ENCODE results near the gene ISCU. TPM values are rescaled to one million over a fixed set of nuclear protein-coding genes. Genes with fewer than 3 reads are reported as not detected.

Gene ISCU
- total RNA-seq, 4 donors from 2014 or later: 105 to 148 (median 134) TPM

- Histone ChIP-seq H3K4me1 (peaks cover 14% of the 10 kb centered on the region), H3K4me3 (no peak overlapping the region), H3K27ac (no peak overlapping the region), H3K9me3 (no peaks in the 10 kb centered on the region), H3K36me3 (no peaks in the 10 kb centered on the region), H3K27me3 (no peaks in the 10 kb centered on the region)
- no peak for TF ChIP-seq POLR2A (IDR thresholded peaks at IDR 0.05)
- no peak for TF ChIP-seq EP300 (IDR thresholded peaks at IDR 0.05)
- no peak for TF ChIP-seq CTCF (IDR thresholded peaks at IDR 0.05)
- TF ChIP-seq POLR2AphosphoS5 (IDR thresholded peaks at IDR 0.05): no peak
- WGBS: 80% methylated on average over 3 of the region's 4 CpGs
- DNase-seq (ENCODE audit: low spot score in 2 of 2): no peak
Measured at GRCh38 chr12:108614041-108614440, 51.6 kb downstream of the ISCU start.

GRCh38 chr12:108614639-108615038 is 52.2 kb downstream of the ISCU start:
- Histone ChIP-seq H3K27me3 (no peaks in the 10 kb centered on the region), H3K9me3 (no peaks in the 10 kb centered on the region), H3K27ac (no peak overlapping the region), H3K36me3 (no peaks in the 10 kb centered on the region), H3K4me1 (peaks cover 12% of the 10 kb centered on the region), H3K4me3 (no peak overlapping the region)
- 92% methylated on average over 6 of the region's 6 CpGs for WGBS
- no peak for TF ChIP-seq CTCF (IDR thresholded peaks at IDR 0.05)
- no peak for TF ChIP-seq EP300 (IDR thresholded peaks at IDR 0.05)
- no peak for TF ChIP-seq POLR2AphosphoS5 (IDR thresholded peaks at IDR 0.05)
- no peak for TF ChIP-seq POLR2A (IDR thresholded peaks at IDR 0.05)
- no peak for DNase-seq (ENCODE audit: low spot score in 2 of 2)

- H3K36me3 ChIP-seq: no peaks in the 10 kb centered on the region
- TF ChIP-seq CTCF (IDR thresholded peaks at IDR 0.05) (no peak), POLR2AphosphoS5 (IDR thresholded peaks at IDR 0.05) (no peak), EP300 (IDR thresholded peaks at IDR 0.05) (no peak)
- no peaks in the 10 kb centered on the region for H3K9me3 ChIP-seq
- H3K27me3 ChIP-seq: no peaks in the 10 kb centered on the region
- H3K27ac ChIP-seq: no peak overlapping the region
- WGBS: 94% methylated on average over 1 of the region's 1 CpG
- no peak for DNase-seq (ENCODE audit: low spot score in 2 of 2)
- H3K4me3 ChIP-seq: no peak overlapping the region
- H3K4me1 ChIP-seq: peaks cover 12% of the 10 kb centered on the region
Measured at GRCh38 chr12:108615918-108616317, 53.5 kb downstream of the ISCU start.

GRCh38 chr12:108616359-108616758 is 54.0 kb downstream of the ISCU start:
- H3K27me3 ChIP-seq: no peaks in the 10 kb centered on the region
- no peak overlapping the region for H3K27ac ChIP-seq
- 97% methylated on average over 2 of the region's 2 CpGs for WGBS
- no peaks in the 10 kb centered on the region for H3K36me3 ChIP-seq
- peaks cover 12% of the 10 kb centered on the region for H3K4me1 ChIP-seq
- DNase-seq (ENCODE audit: low spot score in 2 of 2): no peak
- H3K9me3 ChIP-seq: no peaks in the 10 kb centered on the region
- no peak for TF ChIP-seq EP300 (IDR thresholded peaks at IDR 0.05)
- no peak for TF ChIP-seq POLR2AphosphoS5 (IDR thresholded peaks at IDR 0.05)
- TF ChIP-seq POLR2A (IDR thresholded peaks at IDR 0.05): no peak
- TF ChIP-seq CTCF (IDR thresholded peaks at IDR 0.05): no peak
- H3K4me3 ChIP-seq: no peak overlapping the region

DNA sequence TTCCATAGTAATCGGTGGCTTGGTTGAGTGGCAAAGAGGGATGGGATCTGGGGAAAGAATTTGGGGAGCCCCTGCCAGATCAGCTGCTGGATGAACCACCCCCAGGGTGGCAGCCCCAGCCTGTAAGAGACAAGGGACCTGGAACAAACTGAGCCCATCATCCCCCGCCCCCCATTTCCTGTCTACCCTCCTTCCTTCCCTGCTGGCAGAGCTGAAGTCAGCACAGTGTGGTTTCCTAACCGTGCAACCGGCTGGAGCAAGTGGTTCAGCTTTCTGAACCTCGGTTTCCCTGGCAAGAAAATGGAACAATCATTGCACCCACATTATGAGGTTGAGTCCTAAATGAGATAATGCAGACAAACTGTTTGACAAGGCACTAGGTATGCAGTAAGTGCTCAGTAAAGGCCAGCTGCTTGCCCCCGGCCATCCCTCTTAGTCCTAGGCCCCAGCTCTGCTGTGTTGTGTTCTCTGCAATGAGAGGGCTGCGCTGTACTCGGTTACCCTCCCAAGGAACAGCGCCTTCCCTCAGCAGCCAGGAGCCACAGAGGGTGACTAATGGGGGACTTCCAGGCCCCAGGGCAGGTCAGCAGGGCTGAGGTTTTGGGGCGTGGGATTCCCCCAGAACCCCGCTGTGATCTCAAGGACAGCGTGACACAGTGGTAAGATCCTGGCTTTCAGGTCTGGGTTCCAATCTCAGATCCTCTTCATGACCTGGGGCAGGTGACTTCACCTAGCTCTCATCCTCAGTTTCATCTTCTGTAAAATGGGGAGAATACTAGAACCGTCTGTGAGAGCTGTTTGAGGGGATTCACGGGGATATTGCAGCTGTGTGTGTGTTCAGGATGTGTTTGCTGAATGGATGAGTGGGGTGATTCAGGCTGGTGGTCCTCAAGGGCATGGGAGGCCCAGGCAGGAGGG is 54.8 kb downstream of the ISCU start:
- TF ChIP-seq POLR2AphosphoS5 (IDR thresholded peaks at IDR 0.05): no peak
- Histone ChIP-seq H3K27me3 (no peaks in the 10 kb centered on the region), H3K9me3 (no peaks in the 10 kb centered on the region), H3K4me1 (peaks cover 12% of the 10 kb centered on the region), H3K36me3 (no peaks in the 10 kb centered on the region), H3K4me3 (no peak overlapping the region), H3K27ac (no peak overlapping the region)
- WGBS: 81% methylated on average over 10 of the region's 14 CpGs
- no peak for DNase-seq (ENCODE audit: low spot score in 2 of 2)
